GM23338 (cell line): ENCODE measurements around the gene RPL26. TPM values are rescaled to one million over a fixed set of nuclear protein-coding genes. Genes with fewer than 3 reads are reported as not detected.

Source experiments
- ATAC-seq: fragments of 200-7000 bp; cut with Tn5 transposase; 3 replicates; pipeline ENCODE4 v1.9.1; 2020
- DNase-seq: peaks from one replicate; pipeline ENCODE4 v3.0.0-alpha.2; 2015; ENCODE audit warnings: low spot score
- H2AFZ ChIP-seq: fragments of 200-600 bp; sonication (generic); 2 replicates; pipeline ENCODE4 v1.8.0; 2016; ENCODE audit warnings: antibody characterized with exemption, mild to moderate bottlenecking, moderate library complexity
- H3F3A ChIP-seq: fragments of 200-600 bp; sonication (generic); replicated peaks from 2 replicates; pipeline ENCODE4 v1.8.0; 2017; ENCODE audit warnings: antibody characterized with exemption, mixed run types, low read depth
- H3K27ac ChIP-seq: fragments of 200-600 bp; sonication (generic); 2 replicates; pipeline ENCODE4 v1.6.1; 2016; ENCODE audit warnings: low read depth
- H3K27me3 ChIP-seq: fragments of 200-600 bp; sonication (generic); 2 replicates; pipeline ENCODE4 v1.8.0; 2016; ENCODE audit warnings: mild to moderate bottlenecking, mixed run types, moderate library complexity; ENCODE audit not compliant: insufficient read depth
- H3K36me3 ChIP-seq: fragments of 200-600 bp; sonication (generic); 2 replicates; pipeline ENCODE4 v1.8.0; 2016; ENCODE audit warnings: mild to moderate bottlenecking; ENCODE audit not compliant: insufficient read depth
- H3K4me1 ChIP-seq: fragments of 200-600 bp; sonication (generic); 2 replicates; pipeline ENCODE4 v1.8.0; 2016; ENCODE audit warnings: mild to moderate bottlenecking, moderate library complexity; ENCODE audit not compliant: insufficient read depth
- H3K4me2 ChIP-seq: fragments of 200-600 bp; sonication (generic); 2 replicates; pipeline ENCODE4 v1.7.1; 2017; ENCODE audit warnings: mixed run types
- H3K4me3 ChIP-seq: fragments of 200-600 bp; sonication (generic); 2 replicates; pipeline ENCODE4 v1.6.1; 2016; ENCODE audit warnings: mixed run types
- H3K79me2 ChIP-seq: fragments of 200-600 bp; sonication (generic); replicated peaks from 2 replicates; pipeline ENCODE4 v1.8.0; 2017; ENCODE audit warnings: mild to moderate bottlenecking; ENCODE audit not compliant: insufficient read depth
- H3K9me2 ChIP-seq: fragments of 200-600 bp; sonication (generic); 2 replicates; pipeline ENCODE4 v1.8.0; 2017; ENCODE audit not compliant: insufficient read depth
- H4K20me1 ChIP-seq: fragments of 200-600 bp; sonication (generic); replicated peaks from 2 replicates; pipeline ENCODE4 v1.8.0; 2017; ENCODE audit warnings: mild to moderate bottlenecking; ENCODE audit not compliant: insufficient read depth
- H3K27ac Mint-ChIP-seq: 2 replicates; pipeline ENCODE4 v1.8.0; 2020; ENCODE audit warnings: inconsistent platforms, mild to moderate bottlenecking, moderate library complexity, mixed read lengths
- H3K27me3 Mint-ChIP-seq: 3 replicates; pipeline ENCODE4 v1.8.0; 2022; ENCODE audit warnings: low read depth, mild to moderate bottlenecking, moderate library complexity, mixed read lengths, inconsistent platforms; ENCODE audit not compliant: insufficient read depth, poor library complexity
- H3K36me3 Mint-ChIP-seq: 3 replicates; pipeline ENCODE4 v1.8.0; 2021; ENCODE audit warnings: low read depth, mild to moderate bottlenecking, inconsistent platforms, moderate library complexity, mixed read lengths
- H3K4me1 Mint-ChIP-seq: 3 replicates; pipeline ENCODE4 v1.8.0; 2020; ENCODE audit warnings: mild to moderate bottlenecking, inconsistent platforms, mixed read lengths
- H3K4me3 Mint-ChIP-seq: 3 replicates; pipeline ENCODE4 v1.8.0; 2021; ENCODE audit warnings: moderate library complexity, mild to moderate bottlenecking, inconsistent platforms, mixed read lengths
- H3K9me3 Mint-ChIP-seq: 3 replicates; pipeline ENCODE4 v1.8.0; 2020; ENCODE audit warnings: moderate library complexity, mild to moderate bottlenecking, inconsistent platforms, mixed read lengths
- CREB1 ChIP-seq: fragments of 250-450 bp; sonication (Bioruptor Pico); IDR thresholded peaks from 2 replicates; pipeline ENCODE4 v1.5.0; 2020; ENCODE audit warnings: low read depth, mild to moderate bottlenecking, moderate library complexity
- EZH2 ChIP-seq: fragments of 200-600 bp; sonication (generic); IDR thresholded peaks from one replicate; pipeline ENCODE4 v1.8.0; 2017; ENCODE audit warnings: antibody characterized with exemption, mild to moderate bottlenecking, low read depth; ENCODE audit not compliant: unreplicated experiment
- EZH2phosphoT487 ChIP-seq: fragments of 200-600 bp; sonication (generic); IDR thresholded peaks from one replicate; pipeline ENCODE4 v1.8.1; 2018; ENCODE audit warnings: antibody characterized with exemption; ENCODE audit not compliant: unreplicated experiment
- JUNB ChIP-seq: IDR thresholded peaks from one replicate; pipeline ENCODE4 v1.6.1; 2016; ENCODE audit warnings: antibody characterized with exemption; ENCODE audit not compliant: unreplicated experiment
- NANOG ChIP-seq: IDR thresholded peaks from 2 replicates; pipeline ENCODE4 v1.6.1; 2016; ENCODE audit warnings: antibody characterized with exemption, borderline replicate concordance
- POLR2AphosphoS5 ChIP-seq: IDR thresholded peaks from 2 replicates; pipeline ENCODE4 v1.6.1; 2016; ENCODE audit warnings: antibody characterized with exemption, low read depth
- STAT1 ChIP-seq: IDR thresholded peaks from one replicate; pipeline ENCODE4 v1.6.1; 2016; ENCODE audit warnings: antibody characterized with exemption; ENCODE audit not compliant: unreplicated experiment
- ZNF114 ChIP-seq: fragments of 250-450 bp; sonication (Bioruptor Pico); IDR thresholded peaks from 2 replicates; pipeline ENCODE4 v1.5.0; 2020; ENCODE audit warnings: mild to moderate bottlenecking, moderate library complexity
- polyA plus RNA-seq: library from polyadenylated mRNA; unstranded; fragments of >200 nt; fragmentation: Nextera tagmentation; extraction: Ambion mirVana; gene quantifications from 2 replicates; pipeline ENCODE4 v1.2.1, GENCODE V29; 2016
- total RNA-seq: library from RNA; depleted of rRNA; stranded (reverse); fragments of >200 nt; shearing (Covaris generic); gene quantifications from 2 replicates; pipeline ENCODE4 v1.2.3, GENCODE V29; 2014
- TF ChIP-seq, protein P1 (sequence below): IDR thresholded peaks from 2 replicates; pipeline ENCODE4 v1.6.1; 2016; ENCODE audit warnings: antibody characterized with exemption
- TF ChIP-seq, protein P2 (sequence below), 2 experiments: fragments of 200-600 bp in 1 of 2; sonication (generic) in 1 of 2; conservative IDR thresholded peaks; 2 replicates each; pipeline versions ENCODE4 v1.5.1 to v1.6.1; 2016 to 2017; ENCODE audit warnings: antibody characterized with exemption in 2 of 2, low read depth in 2 of 2, mild to moderate bottlenecking in 2 of 2, moderate library complexity in 1 of 2
- TF ChIP-seq, protein P3 (sequence below): IDR thresholded peaks from one replicate; pipeline ENCODE4 v1.6.1; 2018; ENCODE audit warnings: antibody characterized with exemption; ENCODE audit not compliant: unreplicated experiment

The RPL26 gene
- total and polyA plus RNA-seq, 2 experiments from 2014 or later: 2,274 to 3,158 TPM

DNA sequence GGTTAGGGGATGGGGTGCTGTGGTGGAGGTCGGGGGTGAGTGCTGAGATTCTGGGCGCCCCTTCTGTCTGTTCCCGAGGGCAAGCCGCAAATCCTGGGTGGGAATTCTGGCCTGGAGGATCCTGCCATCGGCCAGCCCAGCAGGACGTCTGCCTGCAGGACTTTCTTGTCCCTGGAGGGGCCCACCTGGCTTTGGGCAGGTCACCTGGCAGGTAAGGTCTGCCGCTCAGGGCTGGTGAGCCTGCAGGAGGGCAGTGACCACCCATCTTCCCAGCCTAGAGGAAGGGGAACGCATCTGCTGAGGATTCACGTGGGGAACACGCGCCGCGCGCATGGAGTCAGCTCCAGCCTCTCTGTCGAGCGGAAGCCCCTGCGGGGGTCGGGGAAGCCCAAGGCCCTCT is 9.3 kb upstream of the RPL26 start:
- peaks cover 6% of the 10 kb centered on the region for H3K27me3 Mint-ChIP-seq
- H3K27me3 ChIP-seq: no peaks in the 10 kb centered on the region
- H2AFZ ChIP-seq: peak overlapping the region; percentile 59; the same call in 1 of the 2 replicates
- H3K4me1 Mint-ChIP-seq: no peaks in the 10 kb centered on the region
- no peaks in the 10 kb centered on the region for H3K36me3 ChIP-seq
- H3K4me3 ChIP-seq: no peak overlapping the region
- TF ChIP-seq STAT1: no peak
- TF ChIP-seq POLR2AphosphoS5: no peak
- TF ChIP-seq, protein P1, sequence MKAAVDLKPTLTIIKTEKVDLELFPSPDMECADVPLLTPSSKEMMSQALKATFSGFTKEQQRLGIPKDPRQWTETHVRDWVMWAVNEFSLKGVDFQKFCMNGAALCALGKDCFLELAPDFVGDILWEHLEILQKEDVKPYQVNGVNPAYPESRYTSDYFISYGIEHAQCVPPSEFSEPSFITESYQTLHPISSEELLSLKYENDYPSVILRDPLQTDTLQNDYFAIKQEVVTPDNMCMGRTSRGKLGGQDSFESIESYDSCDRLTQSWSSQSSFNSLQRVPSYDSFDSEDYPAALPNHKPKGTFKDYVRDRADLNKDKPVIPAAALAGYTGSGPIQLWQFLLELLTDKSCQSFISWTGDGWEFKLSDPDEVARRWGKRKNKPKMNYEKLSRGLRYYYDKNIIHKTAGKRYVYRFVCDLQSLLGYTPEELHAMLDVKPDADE: no peak
- DNase-seq (peak; percentile 35), ATAC-seq (peak; percentile 56)
- H4K20me1 ChIP-seq: no peaks in the 10 kb centered on the region
- H3K4me1 ChIP-seq: 0 out of 2 replicates have a peak, but pooled peaks cover 4% of the 10 kb centered on the region
- H3K27ac Mint-ChIP-seq: no peak overlapping the region
- H3K9me3 Mint-ChIP-seq: no peaks in the 10 kb centered on the region
- H3F3A ChIP-seq: no peaks in the 10 kb centered on the region; the same call in 1 of the 2 replicates
- H3K4me2 ChIP-seq: peak overlapping the region; percentile 35; the same call in 1 of the 2 replicates
- no peaks in the 10 kb centered on the region for H3K79me2 ChIP-seq
- H3K4me3 Mint-ChIP-seq: no peak overlapping the region
- no peaks in the 10 kb centered on the region for H3K36me3 Mint-ChIP-seq
- H3K9me2 ChIP-seq: no peaks in the 10 kb centered on the region
- H3K27ac ChIP-seq: no peak overlapping the region

DNA sequence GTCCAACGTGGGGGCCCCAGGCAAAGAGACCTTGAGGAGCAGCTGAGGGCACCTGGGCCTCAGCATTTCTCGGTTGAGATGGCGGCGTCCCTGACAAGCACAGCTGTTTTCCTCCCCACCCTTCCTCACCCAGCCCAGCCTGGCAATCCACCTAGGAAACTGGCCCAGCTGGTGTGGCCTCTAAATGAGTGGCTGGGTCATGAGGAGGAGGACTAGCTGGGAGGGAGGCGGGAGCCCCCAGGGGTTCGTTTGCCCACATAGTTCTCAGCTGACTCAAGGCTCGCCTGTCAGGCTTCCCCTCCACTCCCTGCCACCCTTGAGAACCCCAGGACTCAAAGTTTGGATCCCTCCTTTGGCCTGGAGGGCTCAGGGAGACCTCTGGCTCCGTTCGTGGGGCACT is 8.7 kb upstream of the RPL26 start:
- Histone ChIP-seq H3K79me2 (no peaks in the 10 kb centered on the region), H3K4me3 (no peak overlapping the region), H2AFZ (no peak overlapping the region), H3K4me2 (peak overlapping the region; percentile 35; the same call in 1 of the 2 replicates), H3K9me2 (no peaks in the 10 kb centered on the region), H3K36me3 (no peaks in the 10 kb centered on the region), H3K4me1 (peaks cover 7% of the 10 kb centered on the region; the same call in 1 of the 2 replicates), H4K20me1 (no peaks in the 10 kb centered on the region), H3K27me3 (no peaks in the 10 kb centered on the region), H3K27ac (no peak overlapping the region), H3F3A (no peaks in the 10 kb centered on the region; the same call in 1 of the 2 replicates)
- DNase-seq (no peak), ATAC-seq (peak; percentile 47)
- H3K36me3 Mint-ChIP-seq: peaks cover under 1% of the 10 kb centered on the region; the same call in 1 of the 3 replicates
- peaks cover under 1% of the 10 kb centered on the region; the same call in 1 of the 3 replicates for H3K4me1 Mint-ChIP-seq
- no peak overlapping the region for H3K4me3 Mint-ChIP-seq
- no peaks in the 10 kb centered on the region for H3K9me3 Mint-ChIP-seq
- no peak overlapping the region for H3K27ac Mint-ChIP-seq
- H3K27me3 Mint-ChIP-seq: peaks cover 6% of the 10 kb centered on the region
- no peak for TF ChIP-seq STAT1
- TF ChIP-seq, protein P1: no peak
- no peak for TF ChIP-seq NANOG
- TF ChIP-seq EZH2: no peak
- TF ChIP-seq, protein P2, sequence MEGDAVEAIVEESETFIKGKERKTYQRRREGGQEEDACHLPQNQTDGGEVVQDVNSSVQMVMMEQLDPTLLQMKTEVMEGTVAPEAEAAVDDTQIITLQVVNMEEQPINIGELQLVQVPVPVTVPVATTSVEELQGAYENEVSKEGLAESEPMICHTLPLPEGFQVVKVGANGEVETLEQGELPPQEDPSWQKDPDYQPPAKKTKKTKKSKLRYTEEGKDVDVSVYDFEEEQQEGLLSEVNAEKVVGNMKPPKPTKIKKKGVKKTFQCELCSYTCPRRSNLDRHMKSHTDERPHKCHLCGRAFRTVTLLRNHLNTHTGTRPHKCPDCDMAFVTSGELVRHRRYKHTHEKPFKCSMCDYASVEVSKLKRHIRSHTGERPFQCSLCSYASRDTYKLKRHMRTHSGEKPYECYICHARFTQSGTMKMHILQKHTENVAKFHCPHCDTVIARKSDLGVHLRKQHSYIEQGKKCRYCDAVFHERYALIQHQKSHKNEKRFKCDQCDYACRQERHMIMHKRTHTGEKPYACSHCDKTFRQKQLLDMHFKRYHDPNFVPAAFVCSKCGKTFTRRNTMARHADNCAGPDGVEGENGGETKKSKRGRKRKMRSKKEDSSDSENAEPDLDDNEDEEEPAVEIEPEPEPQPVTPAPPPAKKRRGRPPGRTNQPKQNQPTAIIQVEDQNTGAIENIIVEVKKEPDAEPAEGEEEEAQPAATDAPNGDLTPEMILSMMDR (conservative IDR thresholded peaks at IDR 0.05; ENCODE audit: low read depth in 2 of 2): no peak
- no peak for TF ChIP-seq CREB1 (CRISPR knock-in tag)
- no peak for TF ChIP-seq POLR2AphosphoS5
- no peak for TF ChIP-seq JUNB
- TF ChIP-seq EZH2phosphoT487: no peak
- TF ChIP-seq, protein P3, sequence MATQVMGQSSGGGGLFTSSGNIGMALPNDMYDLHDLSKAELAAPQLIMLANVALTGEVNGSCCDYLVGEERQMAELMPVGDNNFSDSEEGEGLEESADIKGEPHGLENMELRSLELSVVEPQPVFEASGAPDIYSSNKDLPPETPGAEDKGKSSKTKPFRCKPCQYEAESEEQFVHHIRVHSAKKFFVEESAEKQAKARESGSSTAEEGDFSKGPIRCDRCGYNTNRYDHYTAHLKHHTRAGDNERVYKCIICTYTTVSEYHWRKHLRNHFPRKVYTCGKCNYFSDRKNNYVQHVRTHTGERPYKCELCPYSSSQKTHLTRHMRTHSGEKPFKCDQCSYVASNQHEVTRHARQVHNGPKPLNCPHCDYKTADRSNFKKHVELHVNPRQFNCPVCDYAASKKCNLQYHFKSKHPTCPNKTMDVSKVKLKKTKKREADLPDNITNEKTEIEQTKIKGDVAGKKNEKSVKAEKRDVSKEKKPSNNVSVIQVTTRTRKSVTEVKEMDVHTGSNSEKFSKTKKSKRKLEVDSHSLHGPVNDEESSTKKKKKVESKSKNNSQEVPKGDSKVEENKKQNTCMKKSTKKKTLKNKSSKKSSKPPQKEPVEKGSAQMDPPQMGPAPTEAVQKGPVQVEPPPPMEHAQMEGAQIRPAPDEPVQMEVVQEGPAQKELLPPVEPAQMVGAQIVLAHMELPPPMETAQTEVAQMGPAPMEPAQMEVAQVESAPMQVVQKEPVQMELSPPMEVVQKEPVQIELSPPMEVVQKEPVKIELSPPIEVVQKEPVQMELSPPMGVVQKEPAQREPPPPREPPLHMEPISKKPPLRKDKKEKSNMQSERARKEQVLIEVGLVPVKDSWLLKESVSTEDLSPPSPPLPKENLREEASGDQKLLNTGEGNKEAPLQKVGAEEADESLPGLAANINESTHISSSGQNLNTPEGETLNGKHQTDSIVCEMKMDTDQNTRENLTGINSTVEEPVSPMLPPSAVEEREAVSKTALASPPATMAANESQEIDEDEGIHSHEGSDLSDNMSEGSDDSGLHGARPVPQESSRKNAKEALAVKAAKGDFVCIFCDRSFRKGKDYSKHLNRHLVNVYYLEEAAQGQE: no peak
- no peak for TF ChIP-seq ZNF114 (CRISPR knock-in tag)
